ENCODE results near the gene FRK. TPM values are rescaled to one million over a fixed set of nuclear protein-coding genes. Genes with fewer than 3 reads are reported as not detected.

FRK gene
- total RNA-seq, 1 donor from 2014 or later = 1.1 TPM

GRCh38 chr6:115909923-115910546 lies 150.7 kb downstream of the FRK start:
- Mint-ChIP-seq H3K36me3 (ENCODE audit: low read depth) (peaks cover 1% of the 10 kb centered on the region), H3K4me3 (ENCODE audit: unreplicated experiment) (no peak overlapping the region), H3K27me3 (ENCODE audit: low read depth) (peaks cover 4% of the 10 kb centered on the region), H3K27ac (ENCODE audit: unreplicated experiment) (no peak overlapping the region), H3K4me1 (ENCODE audit: low read depth) (no peaks in the 10 kb centered on the region), H3K9me3 (ENCODE audit: low read depth) (no peaks in the 10 kb centered on the region)
- no peak for DNase-seq (ENCODE audit: low spot score)
- no peak for TF ChIP-seq CTCF (IDR thresholded peaks at IDR 0.05)

GRCh38 chr6:115908906-115909559 lies 151.7 kb downstream of the FRK start:
- no peak overlapping the region for H3K4me3 Mint-ChIP-seq (ENCODE audit: unreplicated experiment)
- H3K27ac Mint-ChIP-seq (ENCODE audit: unreplicated experiment) = no peak overlapping the region
- no peak for TF ChIP-seq CTCF (IDR thresholded peaks at IDR 0.05)
- H3K4me1 Mint-ChIP-seq (ENCODE audit: low read depth) = no peaks in the 10 kb centered on the region
- peaks cover under 1% of the 10 kb centered on the region for H3K36me3 Mint-ChIP-seq (ENCODE audit: low read depth)
- peaks cover 4% of the 10 kb centered on the region for H3K27me3 Mint-ChIP-seq (ENCODE audit: low read depth)
- DNase-seq (ENCODE audit: low spot score) = no peak
- no peaks in the 10 kb centered on the region for H3K9me3 Mint-ChIP-seq (ENCODE audit: low read depth)

GRCh38 chr6:115905471-115905870 lies 155.2 kb downstream of the FRK start:
- DNase-seq (ENCODE audit: low spot score) = no peak
- H3K27ac Mint-ChIP-seq (ENCODE audit: unreplicated experiment) = no peak overlapping the region
- TF ChIP-seq CTCF (IDR thresholded peaks at IDR 0.05) = no peak
- H3K27me3 Mint-ChIP-seq (ENCODE audit: low read depth) = no peaks in the 10 kb centered on the region
- no peaks in the 10 kb centered on the region for H3K4me1 Mint-ChIP-seq (ENCODE audit: low read depth)
- no peaks in the 10 kb centered on the region for H3K9me3 Mint-ChIP-seq (ENCODE audit: low read depth)
- no peak overlapping the region for H3K4me3 Mint-ChIP-seq (ENCODE audit: unreplicated experiment)
- no peaks in the 10 kb centered on the region for H3K36me3 Mint-ChIP-seq (ENCODE audit: low read depth)

- Mint-ChIP-seq H3K9me3 (ENCODE audit: low read depth) (no peaks in the 10 kb centered on the region), H3K36me3 (ENCODE audit: low read depth) (no peaks in the 10 kb centered on the region), H3K4me1 (ENCODE audit: low read depth) (peaks cover 5% of the 10 kb centered on the region), H3K27ac (ENCODE audit: unreplicated experiment) (no peak overlapping the region), H3K27me3 (ENCODE audit: low read depth) (no peaks in the 10 kb centered on the region), H3K4me3 (ENCODE audit: unreplicated experiment) (no peak overlapping the region)
- TF ChIP-seq CTCF (IDR thresholded peaks at IDR 0.05) = no peak
- DNase-seq (ENCODE audit: low spot score) = no peak
Observed at GRCh38 chr6:115902436-115902835, 158.3 kb downstream of the FRK start.

GRCh38 chr6:115901896-115902295 lies 158.8 kb downstream of the FRK start:
- no peaks in the 10 kb centered on the region for H3K9me3 Mint-ChIP-seq (ENCODE audit: low read depth)
- H3K4me3 Mint-ChIP-seq (ENCODE audit: unreplicated experiment) = no peak overlapping the region
- DNase-seq (ENCODE audit: low spot score) = no peak
- H3K27me3 Mint-ChIP-seq (ENCODE audit: low read depth) = no peaks in the 10 kb centered on the region
- H3K27ac Mint-ChIP-seq (ENCODE audit: unreplicated experiment) = no peak overlapping the region
- TF ChIP-seq CTCF (IDR thresholded peaks at IDR 0.05) = no peak
- no peaks in the 10 kb centered on the region for H3K36me3 Mint-ChIP-seq (ENCODE audit: low read depth)
- H3K4me1 Mint-ChIP-seq (ENCODE audit: low read depth) = peaks cover 5% of the 10 kb centered on the region
